Tibial nerve (tissue), 4 donors: ENCODE measurements around the gene ITGAE. TPM values are rescaled to one million over a fixed set of nuclear protein-coding genes. Genes with fewer than 3 reads are reported as not detected.

Experiments
- DNase-seq, 2 donors: peaks; one replicate each; pipeline ENCODE4 v3.0.0-alpha.2; 2019; ENCODE audit warnings: low spot score in 2 of 2
- H3K27ac ChIP-seq, 4 donors: fragments of 200-600 bp; sonication (generic) in 3 of 4; one replicate each; pipeline ENCODE4 v1.5.1; 2017 to 2019; ENCODE audit warnings: mild to moderate bottlenecking in 1 of 4
- H3K27me3 ChIP-seq, 2 donors: fragments of 200-600 bp; sonication (generic) in 1 of 2; one replicate each; pipeline versions ENCODE4 v1.5.1 to v1.6.0; 2017 to 2019
- H3K36me3 ChIP-seq, 3 donors: fragments of 200-600 bp; sonication (generic); one replicate each; pipeline ENCODE4 v1.5.1; 2018 to 2019
- H3K4me1 ChIP-seq, 4 donors: fragments of 200-600 bp; sonication (generic) in 3 of 4; one replicate each; pipeline ENCODE4 v1.5.1; 2017 to 2019
- H3K4me3 ChIP-seq, 4 donors: fragments of 200-600 bp; sonication (generic) in 3 of 4; one replicate each; pipeline ENCODE4 v1.5.1; 2017 to 2019; ENCODE audit warnings: mild to moderate bottlenecking in 1 of 4, moderate library complexity in 1 of 4
- H3K9me3 ChIP-seq, 4 donors: fragments of 200-600 bp; sonication (generic) in 3 of 4; one replicate each; pipeline ENCODE4 v1.5.1; 2017 to 2019
- CTCF ChIP-seq, 5 experiments: fragments of 200-600 bp in 3 of 5; fragments of 450-650 bp in 2 of 5; sonication (generic) in 3 of 5; IDR thresholded peaks; one replicate each; pipeline ENCODE4 v1.5.1; 2016 to 2019; ENCODE audit warnings: antibody characterized with exemption in 5 of 5, mild to moderate bottlenecking in 3 of 5, moderate library complexity in 2 of 5
- EP300 ChIP-seq, 2 donors: sonication (generic); formaldehyde crosslinking; IDR thresholded peaks; one replicate each; pipeline ENCODE4 v1.6.1; 2017; ENCODE audit warnings: antibody characterized with exemption in 2 of 2, mild to moderate bottlenecking in 1 of 2
- POLR2A ChIP-seq, 2 donors: fragments of 450-650 bp; IDR thresholded peaks; one replicate each; pipeline ENCODE4 v1.6.1; 2017; ENCODE audit warnings: antibody characterized with exemption in 2 of 2, mild to moderate bottlenecking in 2 of 2, moderate library complexity in 2 of 2
- WGBS, 2 donors: methylation state at CpG; one replicate each; pipeline ENCODE4 v1.1.5; 2018; 5-methylcytosine and 5-hydroxymethylcytosine counted together
- total RNA-seq, 4 donors: library from RNA; depleted of rRNA; stranded (reverse); fragments of >200 nt; gene quantifications; one replicate each; pipeline ENCODE4 v1.1.0, GENCODE V29; 2016

Gene ITGAE
- total RNA-seq, 4 donors from 2014 or later, result 11.1 to 17.5 (median 13.4) TPM

GRCh38 chr17:3748576-3748975 lies 52.4 kb downstream of the ITGAE start:
- no peak for DNase-seq
- Histone ChIP-seq H3K27ac (no peak overlapping the region), H3K4me3 (no peak overlapping the region), H3K9me3 (no peaks in the 10 kb centered on the region), H3K36me3 (no peaks in the 10 kb centered on the region), H3K4me1 (no peaks in the 10 kb centered on the region), H3K27me3 (peaks cover 0 to 7% of the 10 kb centered on the region in 2 donors)
- TF ChIP-seq POLR2A (IDR thresholded peaks at IDR 0.05) (no peak), EP300 (IDR thresholded peaks at IDR 0.05) (no peak), CTCF (IDR thresholded peaks at IDR 0.05) (no peak)
- WGBS, 2 donors, result 81 to 84% methylated on average over 7 of the region's 7 CpGs

- H3K27ac ChIP-seq, result no peak overlapping the region
Observed at GRCh38 chr17:3747805-3748204, 53.2 kb downstream of the ITGAE start.

GRCh38 chr17:3745071-3745470 lies 55.9 kb downstream of the ITGAE start:
- WGBS, 2 donors, result 82 to 88% methylated on average over 10 of the region's 10 CpGs
- no peak overlapping the region for H3K4me3 ChIP-seq
- no peak for TF ChIP-seq EP300 (IDR thresholded peaks at IDR 0.05)
- TF ChIP-seq POLR2A (IDR thresholded peaks at IDR 0.05), result no peak
- no peak for TF ChIP-seq CTCF (IDR thresholded peaks at IDR 0.05)

More at GRCh38 chr17:3747805-3748204, 53.2 kb downstream of the ITGAE start:
- DNase-seq, result no peak
- TF ChIP-seq POLR2A (IDR thresholded peaks at IDR 0.05), result no peak
- TF ChIP-seq CTCF (IDR thresholded peaks at IDR 0.05), result no peak
- no peak for TF ChIP-seq EP300 (IDR thresholded peaks at IDR 0.05)
- no peaks in the 10 kb centered on the region for H3K4me1 ChIP-seq
- no peak overlapping the region for H3K4me3 ChIP-seq
- no peaks in the 10 kb centered on the region for H3K36me3 ChIP-seq
- WGBS, 2 donors, result 91 to 94% methylated on average over 9 of the region's 9 CpGs
- no peaks in the 10 kb centered on the region for H3K9me3 ChIP-seq
- H3K27me3 ChIP-seq, result peaks cover 0 to 7% of the 10 kb centered on the region in 2 donors

GRCh38 chr17:3744014-3744413 lies 57.0 kb downstream of the ITGAE start:
- Histone ChIP-seq H3K36me3 (no peaks in the 10 kb centered on the region), H3K4me3 (no peak overlapping the region), H3K27me3 (no peaks in the 10 kb centered on the region), H3K4me1 (no peaks in the 10 kb centered on the region), H3K27ac (no peak overlapping the region), H3K9me3 (no peaks in the 10 kb centered on the region)
- WGBS, 2 donors, result 66 to 73% methylated on average over 3 of the region's 3 CpGs
- TF ChIP-seq CTCF (IDR thresholded peaks at IDR 0.05) (no peak), EP300 (IDR thresholded peaks at IDR 0.05) (no peak), POLR2A (IDR thresholded peaks at IDR 0.05) (no peak)
- DNase-seq, result no peak

More at GRCh38 chr17:3745071-3745470, 55.9 kb downstream of the ITGAE start:
- Histone ChIP-seq H3K27me3 (no peaks in the 10 kb centered on the region), H3K4me1 (no peaks in the 10 kb centered on the region), H3K9me3 (no peaks in the 10 kb centered on the region), H3K27ac (no peak overlapping the region), H3K36me3 (no peaks in the 10 kb centered on the region)
- DNase-seq, result no peak

GRCh38 chr17:3740611-3741073 lies 60.3 kb downstream of the ITGAE start:
- 55 to 59% methylated on average over 14 of the region's 14 CpGs for WGBS, 2 donors
- no peaks in the 10 kb centered on the region for H3K9me3 ChIP-seq
- peaks cover 0 to 13% (median 7%) of the 10 kb centered on the region in 4 donors for H3K4me1 ChIP-seq
- no peak for TF ChIP-seq EP300 (IDR thresholded peaks at IDR 0.05)
- TF ChIP-seq POLR2A (IDR thresholded peaks at IDR 0.05), result no peak
- TF ChIP-seq CTCF (IDR thresholded peaks at IDR 0.05), result no peak
- no peak overlapping the region for H3K4me3 ChIP-seq
- H3K27me3 ChIP-seq, result peaks cover 0 to 7% of the 10 kb centered on the region in 2 donors
- H3K36me3 ChIP-seq, result no peaks in the 10 kb centered on the region
- no peak overlapping the region for H3K27ac ChIP-seq
- no peak for DNase-seq
